NCI-H446 (cell line): Measurements from ENCODE around the gene DKC1.

Experiments
- DNase-seq, 2 experiments: peaks; one replicate each; lab custom pipeline; 2025; lab: John Stamatoyannopoulos, UW

Gene DKC1

GRCh38 chrX:154737136-154737535, 25.5 kb upstream of the DKC1 start:
- DNase-seq = no peak

DNA sequence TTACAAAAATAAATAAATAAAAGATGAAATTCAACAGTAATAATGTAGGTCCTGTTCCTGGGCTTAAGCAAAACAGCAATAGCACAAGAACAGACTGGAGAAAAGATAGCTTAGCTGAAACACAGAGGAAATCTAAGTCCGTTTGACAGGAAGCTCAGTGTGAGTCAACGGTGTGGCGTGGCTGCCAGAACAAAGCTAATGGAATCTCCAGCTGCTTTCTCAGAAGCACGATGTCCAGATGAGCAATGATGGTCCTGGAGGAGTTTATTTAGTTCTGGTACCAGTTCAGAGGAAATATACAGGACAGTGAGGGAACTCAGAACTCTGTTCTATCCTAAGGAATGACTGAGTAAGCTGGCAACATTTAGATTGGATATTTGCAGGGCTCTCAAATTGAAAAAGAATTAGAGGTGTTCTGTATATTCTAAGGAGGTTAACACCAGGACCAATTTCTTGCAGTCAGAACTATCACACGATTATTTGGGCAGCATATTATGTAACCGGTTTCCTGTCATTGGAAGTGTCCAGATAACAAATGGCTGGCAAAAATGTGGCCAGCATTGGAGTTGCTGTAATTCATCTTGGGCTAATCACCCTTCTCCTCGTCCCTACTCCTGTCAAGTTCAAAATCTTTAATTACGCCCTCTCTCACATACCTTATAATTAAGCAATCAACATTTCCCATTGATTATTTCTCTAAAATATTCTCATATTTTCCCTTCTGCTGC, 24.5 kb upstream of the DKC1 start:
- DNase-seq = no peak

GRCh38 chrX:154739952-154740465, 22.7 kb upstream of the DKC1 start:
- DNase-seq = no peak

DNA sequence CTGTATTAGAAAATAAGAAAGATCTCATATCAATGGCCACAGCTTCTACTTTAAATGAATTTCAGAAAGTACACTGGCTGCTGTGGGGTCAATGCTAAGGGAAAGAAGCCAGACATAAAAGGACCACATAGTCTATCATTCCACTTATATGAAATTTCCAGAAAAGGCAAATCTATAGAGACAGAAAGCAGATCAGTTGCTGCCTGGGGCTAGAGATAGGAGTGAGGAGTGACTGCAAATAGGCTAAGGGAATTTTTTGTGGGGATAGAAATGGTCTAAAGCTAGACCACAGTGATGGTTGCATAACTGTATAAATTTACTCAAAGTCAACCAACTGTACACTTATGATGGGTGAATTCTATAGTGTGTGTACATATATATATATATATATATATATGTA, 20.1 kb upstream of the DKC1 start:
- no peak for DNase-seq

- DNase-seq = peak; percentile 4 to 56
Observed at GRCh38 chrX:154748712-154749339, 13.8 kb upstream of the DKC1 start.

DNA sequence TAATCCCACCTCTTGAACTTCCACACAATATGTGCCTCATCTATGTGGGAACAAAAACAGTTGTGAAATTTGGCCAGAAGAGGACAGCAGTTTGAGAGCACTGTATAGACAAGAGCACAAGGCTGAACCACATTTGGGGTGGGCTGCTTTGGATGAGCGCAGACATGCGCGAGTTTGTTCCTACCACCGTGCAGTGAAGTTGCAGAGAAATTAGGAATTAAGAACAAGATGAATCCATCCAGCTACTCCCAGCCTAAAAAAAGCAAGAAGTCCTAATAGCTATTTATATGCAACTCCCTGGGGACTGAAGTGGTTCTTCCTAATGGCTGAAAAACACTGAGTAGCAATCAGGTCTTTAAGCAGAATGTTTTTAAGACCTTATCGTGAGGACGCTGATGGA, 12.8 kb upstream of the DKC1 start:
- DNase-seq = no peak

- no peak for DNase-seq
Observed at GRCh38 chrX:154750301-154751202, 12.1 kb upstream of the DKC1 start, which contains the start of gene GAB3. GAB3 (minus strand) TSS chrX:154751077; CDS start chrX:154751025, 52 bp downstream.

DNA sequence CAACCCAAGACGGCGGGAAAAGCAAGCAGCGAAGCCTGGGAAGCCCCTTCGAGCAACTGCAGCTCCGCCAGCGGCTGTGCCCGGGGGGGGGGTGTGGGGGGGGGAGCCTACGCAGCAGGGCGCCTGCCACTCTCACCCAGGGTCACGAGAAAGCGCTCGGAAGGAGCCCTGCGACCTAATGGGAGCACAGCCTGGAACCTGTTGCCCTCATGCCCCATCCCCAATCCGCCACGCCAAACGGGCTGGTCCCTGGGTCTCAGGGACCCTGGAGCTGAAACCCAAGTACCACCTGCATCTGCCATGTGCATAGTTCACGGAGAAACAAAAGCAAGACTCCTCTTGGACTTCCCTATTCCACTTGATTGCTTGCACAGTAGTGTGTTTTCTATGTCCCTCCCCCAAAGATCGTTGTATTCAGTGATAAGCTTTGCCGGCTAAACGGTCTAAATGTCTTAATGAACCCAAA, 11.4 kb upstream of the DKC1 start:
- DNase-seq = no peak

- DNase-seq = no peak
Observed at GRCh38 chrX:154751669-154752271, 10.9 kb upstream of the DKC1 start.

GRCh38 chrX:154758696-154759095, 4.0 kb upstream of the DKC1 start:
- DNase-seq = no peak

DNA sequence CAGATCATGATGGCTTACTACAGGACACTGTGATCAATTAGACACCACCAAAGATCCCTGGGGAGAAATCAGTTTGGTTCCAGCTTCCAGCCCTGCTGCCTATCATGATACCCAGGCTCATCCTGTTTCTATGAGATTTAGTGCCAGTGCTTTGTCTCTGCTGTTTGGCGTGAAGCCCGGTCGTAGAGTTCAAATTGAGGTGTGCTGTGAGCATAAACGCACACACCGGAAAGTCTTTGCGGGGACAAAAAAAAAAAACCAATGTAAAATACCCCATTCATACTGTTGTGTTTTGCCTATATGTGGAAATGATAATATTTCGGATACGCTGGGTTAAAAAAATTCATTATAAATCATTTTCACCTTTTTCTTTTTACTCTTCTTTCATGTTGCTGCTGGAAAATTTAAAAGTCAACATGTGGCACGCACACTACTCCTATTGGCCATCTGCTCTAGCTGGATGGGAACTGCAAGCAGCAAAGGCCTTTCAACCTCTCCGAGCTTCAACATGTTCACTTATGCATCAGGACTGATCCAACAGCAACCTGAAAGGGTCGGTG, 607 bp upstream of the DKC1 start:
- DNase-seq = no peak

DNA sequence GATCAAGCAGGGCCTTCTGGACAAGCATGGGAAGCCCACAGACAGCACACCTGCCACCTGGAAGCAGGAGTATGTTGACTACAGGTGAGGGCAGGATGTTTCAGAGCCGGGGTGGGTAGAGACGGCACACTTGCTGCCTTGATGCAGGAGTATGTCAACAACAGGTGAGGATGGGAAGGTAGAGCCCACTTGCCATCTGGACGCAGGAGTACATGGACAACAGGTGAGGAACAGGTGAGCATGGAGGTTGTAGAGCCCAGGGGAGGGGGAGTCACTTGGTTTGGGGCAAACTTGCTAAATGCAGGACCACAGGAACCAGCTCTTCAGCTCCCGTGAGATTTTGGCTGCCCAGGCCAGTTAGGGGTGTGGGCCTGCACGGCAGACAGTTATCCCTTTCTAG, 12.0 kb downstream of the DKC1 start:
- DNase-seq = no peak

GRCh38 chrX:154775419-154776349, 13.0 kb downstream of the DKC1 start:
- DNase-seq = no peak

DNA sequence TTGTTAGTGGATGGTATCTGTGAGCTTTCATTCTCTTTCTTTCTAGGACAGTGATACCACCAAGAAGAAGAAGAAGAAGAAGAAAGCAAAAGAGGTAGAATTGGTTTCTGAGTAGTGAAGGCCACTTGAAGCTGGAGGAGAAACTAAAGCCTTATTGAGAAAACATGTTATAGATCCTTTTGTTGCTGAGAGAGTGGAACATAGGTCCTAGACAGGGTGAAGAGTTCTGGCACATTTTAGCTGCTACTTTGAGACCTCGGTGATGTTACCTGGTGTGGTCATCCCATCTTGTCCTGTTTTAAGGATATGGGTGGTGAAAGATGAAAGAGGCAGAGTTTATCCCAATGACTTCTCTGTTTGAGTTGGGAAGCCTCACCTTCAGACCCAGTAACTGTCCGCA, 14.1 kb downstream of the DKC1 start:
- no peak for DNase-seq

DNA sequence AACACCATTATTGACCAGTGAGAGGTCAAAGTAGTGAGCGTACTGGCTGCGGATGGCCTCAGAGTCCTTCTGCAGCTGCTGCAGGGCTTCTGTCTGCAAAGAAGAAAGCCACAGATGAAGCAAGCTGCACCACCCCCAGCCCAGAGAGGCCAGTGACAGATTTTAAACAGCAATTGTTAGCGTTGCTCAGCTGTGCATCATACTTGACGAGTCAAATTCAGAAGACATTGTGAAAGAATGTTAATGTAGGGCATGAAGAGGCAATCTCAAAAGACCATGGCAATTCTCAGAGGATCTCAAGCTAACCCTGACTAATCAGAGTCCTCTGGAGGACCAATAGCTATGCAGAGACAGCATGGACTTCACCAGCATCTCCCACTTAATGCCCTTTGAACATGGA, 16.6 kb downstream of the DKC1 start:
- no peak for DNase-seq

DNA sequence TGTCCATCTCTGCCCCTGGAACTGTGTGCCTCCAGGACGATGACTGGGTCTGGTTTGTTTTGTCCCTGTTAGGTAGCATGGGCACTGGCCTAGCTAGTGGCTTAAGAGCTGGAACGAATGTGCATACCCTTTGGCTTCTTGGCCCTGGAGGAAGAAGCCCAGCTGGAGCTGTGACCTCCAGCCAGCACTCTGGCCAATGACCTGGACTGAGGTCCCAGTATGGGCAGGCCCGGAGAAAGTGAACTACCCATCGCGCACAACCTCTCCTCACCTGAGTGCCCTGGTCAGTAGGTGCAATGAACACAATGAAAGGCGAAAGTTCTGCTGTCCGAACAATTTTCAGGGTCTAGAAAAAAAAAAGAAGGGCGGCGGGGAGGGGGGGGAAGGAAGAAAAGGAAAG, 18.3 kb downstream of the DKC1 start:
- no peak for DNase-seq

DNA sequence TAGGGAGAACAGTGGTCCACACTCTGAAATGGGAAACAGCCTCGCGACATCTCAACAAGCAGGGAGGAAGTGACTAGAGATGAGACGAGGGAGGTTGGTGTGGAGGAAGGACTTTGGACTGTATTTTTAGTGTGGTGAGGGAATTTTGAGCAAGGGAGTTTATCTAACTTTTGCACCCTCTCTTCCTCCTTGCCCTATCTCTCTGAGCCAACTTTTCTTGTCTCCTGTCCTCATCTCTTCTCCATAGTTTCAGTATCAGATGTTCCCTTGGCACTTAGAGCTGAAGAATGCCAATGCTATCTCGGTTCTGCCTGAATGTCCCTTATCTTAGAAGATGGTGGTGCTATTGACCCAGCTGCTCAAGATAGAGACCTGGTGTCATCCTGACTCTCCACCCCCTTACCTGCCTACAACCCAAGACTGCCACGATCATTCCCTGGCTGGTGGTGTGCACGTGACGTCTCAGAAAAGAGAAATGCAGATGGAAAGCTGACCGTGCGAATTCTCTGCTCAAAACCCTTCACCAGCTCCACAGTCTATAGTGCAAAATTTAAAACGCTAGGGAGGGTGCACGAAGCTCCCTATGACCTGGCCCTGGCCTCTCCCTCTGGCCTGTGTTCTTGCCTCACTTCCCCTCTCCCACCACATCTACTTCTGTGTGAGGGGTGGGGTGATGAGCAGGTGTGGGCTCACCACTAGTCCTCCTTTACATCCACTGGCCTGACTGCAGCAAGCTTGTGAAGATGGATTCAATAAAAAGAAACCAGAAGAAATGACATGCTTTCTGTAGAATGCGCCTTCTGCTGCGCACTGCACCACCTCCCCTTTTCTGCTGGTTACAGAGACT, 21.7 kb downstream of the DKC1 start:
- no peak for DNase-seq

GRCh38 chrX:154785716-154786115, 23.1 kb downstream of the DKC1 start:
- no peak for DNase-seq

DNA sequence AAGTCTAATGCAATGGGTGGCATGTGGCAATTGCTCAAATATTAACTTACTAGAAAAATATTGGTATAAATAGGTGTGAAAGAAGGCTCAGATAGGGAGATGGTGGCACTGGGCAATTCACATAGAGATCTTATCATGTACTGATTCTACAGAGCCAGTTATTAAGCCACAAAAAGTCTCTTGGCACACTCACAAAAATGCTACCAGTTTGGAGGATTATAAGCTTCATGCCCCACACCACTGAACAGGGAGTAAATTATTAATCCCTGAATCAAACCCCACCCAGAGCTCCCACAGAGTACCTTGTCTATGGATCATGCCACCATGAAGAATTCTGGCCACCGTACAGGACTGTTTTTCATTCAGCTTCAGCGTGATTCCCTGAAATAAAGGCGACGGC, 28.8 kb downstream of the DKC1 start:
- DNase-seq = no peak

GRCh38 chrX:154791939-154792338, 29.3 kb downstream of the DKC1 start:
- no peak for DNase-seq
